K562 (cell line): ENCODE measurements around the gene OXSR1. TPM values are rescaled to one million over a fixed set of nuclear protein-coding genes. Genes with fewer than 3 reads are reported as not detected.

ENCODE experiments used
- ATAC-seq: fragments of 200-7000 bp; cut with Tn5 transposase; 3 replicates; pipeline ENCODE4 v1.9.1; 2020; ENCODE audit warnings: moderate library complexity
- BruUV-seq: library from RNA; stranded (reverse); fragments of 400-500 nt; replicated peaks from 2 replicates; lab custom pipeline; 2021; lab: Mats Ljungman, UMichigan
- CTCF ChIA-PET: fragments of 300-600 bp; formaldehyde crosslinking; extraction: SDS; loops from one replicate; lab custom pipeline; 2021; ENCODE audit warnings: low intra/inter-chr PET ratio; lab: Yijun Ruan, JAX
- POLR2A ChIA-PET: fragments of 300-600, 350-650 bp; sonication (Branson Sonifier 250); formaldehyde crosslinking; extraction: SDS; loops from one replicate; lab custom pipeline; 2021; ENCODE audit warnings: antibody characterized with exemption, inconsistent platforms; lab: Yijun Ruan, JAX
- DNase-seq, 4 experiments: peaks; one replicate each; pipeline versions ENCODE4 v3.0.0 to v3.0.0-alpha.2; 2011 to 2018; ENCODE audit warnings: low spot score in 3 of 4, mixed read lengths in 3 of 4; ENCODE audit errors: extremely low read depth in 1 of 4
- FAIRE-seq: peaks from 2 replicates; lab custom pipeline; 2011; peaks lifted over from hg19 to GRCh38; lab: Jason Lieb, UNC
- H2AFZ ChIP-seq: 2 replicates; pipeline ENCODE4 v1.6.0; 2011; ENCODE audit warnings: low read depth, low read length, control low read depth, inconsistent platforms
- H3K27ac ChIP-seq: fragments of 200-600 bp; 3 replicates; pipeline ENCODE4 v1.8.0; 2011; ENCODE audit warnings: low read depth, mild to moderate bottlenecking, control low read depth, inconsistent platforms, low read length, moderate library complexity, mixed read lengths; ENCODE audit errors: extremely low read depth
- H3K27me3 ChIP-seq, 2 experiments: fragments of 300-600 bp in 1 of 2; 2 replicates in 1 of 2; 3 replicates in 1 of 2; pipeline versions ENCODE4 v1.6.0 to v1.8.0; 2011; ENCODE audit warnings: inconsistent platforms in 2 of 2, low read length in 2 of 2, mild to moderate bottlenecking in 1 of 2, mixed read lengths in 1 of 2, moderate library complexity in 1 of 2; ENCODE audit not compliant: control insufficient read depth in 2 of 2, insufficient read depth in 2 of 2
- H3K36me3 ChIP-seq: fragments of 300-600 bp; 3 replicates; pipeline ENCODE4 v1.8.0; 2011; ENCODE audit warnings: mild to moderate bottlenecking, low read length, inconsistent platforms; ENCODE audit not compliant: control insufficient read depth, insufficient read depth
- H3K4me1 ChIP-seq, 2 experiments: fragments of 200-600 bp in 1 of 2; replicated peaks in 1 of 2; 2 replicates in 1 of 2; 3 replicates in 1 of 2; pipeline versions ENCODE4 v1.5.1 to v1.8.0; 2011; ENCODE audit warnings: inconsistent platforms in 2 of 2, low read length in 2 of 2, mild to moderate bottlenecking in 1 of 2, mixed read lengths in 1 of 2, moderate library complexity in 1 of 2; ENCODE audit not compliant: control insufficient read depth in 2 of 2, insufficient read depth in 2 of 2
- H3K4me2 ChIP-seq: 2 replicates; pipeline ENCODE4 v1.6.1; 2011; ENCODE audit warnings: low read length, control low read depth, inconsistent platforms, mixed read lengths; ENCODE audit not compliant: insufficient read depth
- H3K4me3 ChIP-seq: fragments of 200-600 bp; sonication (generic), shearing (Covaris generic); 2 replicates; pipeline ENCODE4 v1.5.1; 2016; ENCODE audit warnings: control low read depth, inconsistent platforms
- H3K79me2 ChIP-seq: fragments of 200-600 bp; 3 replicates; pipeline ENCODE4 v1.8.0; 2011; ENCODE audit warnings: low read length, inconsistent platforms; ENCODE audit not compliant: control insufficient read depth, insufficient read depth
- H3K9ac ChIP-seq, 2 experiments: 2 replicates each; pipeline versions ENCODE4 v1.6.0 to v1.6.1; 2011; ENCODE audit warnings: low read depth in 2 of 2, low read length in 2 of 2, control low read depth in 1 of 2, inconsistent platforms in 1 of 2, mild to moderate bottlenecking in 1 of 2, mixed read lengths in 1 of 2; ENCODE audit not compliant: insufficient read depth in 1 of 2
- H3K9me1 ChIP-seq: one replicate; pipeline ENCODE4 v1.6.0; 2011; ENCODE audit warnings: inconsistent platforms, mild to moderate bottlenecking, low read length, moderate library complexity; ENCODE audit not compliant: control insufficient read depth, insufficient read depth
- H3K9me3 ChIP-seq: replicated peaks from 2 replicates; pipeline ENCODE4 v1.5.1; 2011; ENCODE audit warnings: low read depth, low read length, inconsistent platforms; ENCODE audit not compliant: control insufficient read depth, insufficient read depth
- H4K20me1 ChIP-seq: replicated peaks from 2 replicates; pipeline ENCODE4 v1.6.1; 2011; ENCODE audit warnings: low read length, inconsistent platforms, mixed read lengths; ENCODE audit not compliant: control insufficient read depth, insufficient read depth
- GATA2 ChIP-seq: sonication (generic); formaldehyde crosslinking; IDR thresholded peaks from 2 replicates; pipeline ENCODE4 v1.4.0; 2020; ENCODE audit warnings: mild to moderate bottlenecking, missing genetic modification reagents
- GTF2E2 ChIP-seq: fragments of 200-800 bp; sonication (Bioruptor generic); IDR thresholded peaks from 2 replicates; pipeline ENCODE4 v1.6.1; 2016; ENCODE audit warnings: missing genetic modification characterization, missing compliant biosample characterization
- HMG20A ChIP-seq: fragments of 450-650 bp; formaldehyde crosslinking; conservative IDR thresholded peaks from 2 replicates; pipeline ENCODE4 v1.4.0; 2020; ENCODE audit warnings: mild to moderate bottlenecking, mixed read lengths
- HNRNPLL ChIP-seq: fragments of 200-400 bp; formaldehyde crosslinking; IDR thresholded peaks from 2 replicates; pipeline ENCODE4 v1.6.1; 2017; ENCODE audit warnings: low read length, low read depth, mild to moderate bottlenecking; ENCODE audit not compliant: poor library complexity, severe bottlenecking
- KHSRP ChIP-seq: fragments of 450-650 bp; IDR thresholded peaks from 2 replicates; pipeline ENCODE4 v1.6.1; 2017
- MTA1 ChIP-seq: fragments of 450-650 bp; IDR thresholded peaks from 2 replicates; pipeline ENCODE4 v1.6.1; 2017; ENCODE audit warnings: borderline replicate concordance
- SAFB2 ChIP-seq: fragments of 200-400 bp; formaldehyde crosslinking; IDR thresholded peaks from 2 replicates; pipeline ENCODE4 v1.6.1; 2018; ENCODE audit warnings: borderline replicate concordance, low read length, low read depth, moderate library complexity; ENCODE audit not compliant: severe bottlenecking
- ZNF140 ChIP-seq: fragments of 250-450 bp; sonication (Bioruptor Pico); IDR thresholded peaks from 2 replicates; pipeline ENCODE4 v1.8.0; 2021; ENCODE audit warnings: moderate library complexity, mild to moderate bottlenecking, inconsistent platforms
- ZNF146 ChIP-seq: IDR thresholded peaks from one replicate; pipeline ENCODE4 v1.6.1; 2018; ENCODE audit warnings: missing compliant biosample characterization; ENCODE audit not compliant: unreplicated experiment
- ZNF407 ChIP-seq: fragments of 450-650 bp; IDR thresholded peaks from 2 replicates; pipeline ENCODE4 v1.6.1; 2016; ENCODE audit warnings: low read depth
- ZNF589 ChIP-seq: fragments of 200-800 bp; sonication (Bioruptor generic); IDR thresholded peaks from 2 replicates; pipeline ENCODE4 v1.6.1; 2016; ENCODE audit warnings: low read depth, missing genetic modification characterization, missing compliant biosample characterization
- WGBS: fragments of 100-300 bp; shearing (Covaris generic); methylation state at CpG from one replicate; pipeline ENCODE4 v1.1.6; 2016; ENCODE audit warnings: low coverage, mixed read lengths; ENCODE audit not compliant: insufficient coverage; ENCODE audit errors: missing lambda C conversion rate; 5-methylcytosine and 5-hydroxymethylcytosine counted together
- in situ Hi-C: fragments of 300-500 bp; cut with MboI; formaldehyde crosslinking; loops from 4 replicates; pipeline ENCODE4 v1.15.0; 2018; ENCODE audit warnings: inconsistent platforms, mixed read lengths
- intact Hi-C: fragments of 100-400 bp; cut with micrococcal nuclease; formaldehyde crosslinking; loops from 2 replicates; pipeline ENCODE4 v1.14.2; 2022
- polyA plus RNA-seq, 8 experiments: library from polyadenylated mRNA; depleted of rRNA in 4 of 8; stranded (reverse) in 5 of 8; unstranded in 3 of 8; fragments of >200 nt; fragmentation: Nextera tagmentation in 2 of 8; fragmentation: Illumina TruSeq in 1 of 8; extraction: Ambion mirVana in 2 of 8; extraction: Trizol in 1 of 8; gene quantifications; 2 replicates each; pipeline versions ENCODE4 v1.2.1 to v1.2.3, GENCODE V29; 2011 to 2014; ENCODE audit warnings: inconsistent platforms in 1 of 8, missing spikeins in 1 of 8
- total RNA-seq, 7 experiments: library from RNA; depleted of rRNA in 6 of 7; stranded (reverse); fragments of >200 nt in 6 of 7; fragmentation: Illumina TruSeq in 2 of 7; extraction: Trizol in 2 of 7; gene quantifications; 2 replicates each; pipeline versions ENCODE4 v1.2.1 to v1.2.3, GENCODE V29; 2011 to 2021; ENCODE audit warnings: low replicate concordance in 1 of 7

The OXSR1 gene
- total and polyA plus RNA-seq, 9 of the 15 experiments (the other 6 are each of a cell fraction or from before 2014, with no cell fraction given): 15.7 to 87.6 (median 48.7) TPM

DNA sequence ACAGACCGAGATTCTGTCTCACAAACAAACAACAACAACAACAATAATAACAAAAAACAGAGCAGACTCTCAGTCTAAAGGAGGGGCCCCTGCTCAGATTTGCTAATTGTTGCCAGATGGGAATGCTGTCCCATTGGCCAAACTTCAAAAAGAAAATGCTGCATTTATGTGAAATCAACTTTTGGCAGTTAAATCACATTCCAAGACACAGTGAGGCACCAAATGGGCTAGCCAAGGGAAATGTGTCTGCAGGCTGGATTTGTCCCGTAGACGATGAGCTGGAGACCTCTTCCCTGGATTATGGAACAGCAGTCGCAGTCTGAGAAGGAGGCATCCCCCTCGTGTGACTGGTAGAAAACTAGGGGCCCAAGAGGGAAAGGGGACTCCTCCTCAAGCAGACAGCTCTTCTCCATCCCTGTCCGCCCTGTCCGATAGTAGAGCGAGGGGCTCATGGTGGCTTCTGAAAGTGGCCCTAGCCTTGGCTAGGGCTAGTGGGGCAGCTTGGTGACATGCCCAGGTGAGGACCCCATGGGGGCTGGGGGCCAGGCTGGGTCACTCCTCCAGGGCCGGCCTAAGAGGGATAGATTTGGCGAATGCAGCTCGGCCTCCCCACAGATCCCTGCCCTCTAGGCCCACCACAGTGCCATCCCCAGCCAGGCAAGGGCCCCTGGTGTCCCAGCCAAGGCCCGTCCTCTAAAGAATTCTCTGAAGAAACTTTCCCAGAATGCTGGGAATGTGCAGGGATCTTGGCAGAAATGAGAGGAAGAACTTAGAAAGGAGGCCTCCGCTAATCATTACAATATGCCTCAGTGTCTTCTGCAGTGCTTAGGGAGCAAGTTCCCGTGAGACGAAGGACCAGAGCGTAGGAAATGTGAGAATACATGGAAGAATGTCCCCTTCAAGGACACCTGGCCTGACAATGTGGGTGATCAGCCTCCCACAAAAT lies 118.7 kb downstream of the OXSR1 start:
- Histone ChIP-seq H3K9ac (no peak overlapping the region), H3K4me2 (no peak overlapping the region), H3K36me3 (no peaks in the 10 kb centered on the region), H3K9me1 (no peaks in the 10 kb centered on the region), H3K79me2 (no peaks in the 10 kb centered on the region), H3K27ac (no peak overlapping the region), H2AFZ (no peak overlapping the region), H4K20me1 (no peaks in the 10 kb centered on the region), H3K27me3 (peaks cover 4 to 5% of the 10 kb centered on the region in 2 experiments; a peak in 2 of 5 replicates), H3K4me1 (peaks cover 0 to 4% of the 10 kb centered on the region in 2 experiments; a peak in 2 of 5 replicates), H3K4me3 (no peak overlapping the region), H3K9me3 (no peaks in the 10 kb centered on the region)
- ChIA-PET POLR2A (interaction anchor here (0.6 to 1.4 kb wide), 5 partner anchors 9 to 167 kb away, joined by 3 read pairs; no protein-coding TSS in a partner anchor), CTCF (no interaction called here)
- in situ Hi-C loops: no loop called here
- no TSS peak for BruUV-seq
- FAIRE-seq (no peak), DNase-seq (no peak), ATAC-seq (no peak)
- 24% methylated on average over 16 of the region's 16 CpGs for WGBS
- intact Hi-C loops: no loop called here
- TF ChIP-seq SAFB2 (no peak), ZNF589 (CRISPR knock-in tag) (no peak), ZNF140 (no peak), KHSRP (no peak), GATA2 (CRISPR knock-in tag) (no peak), ZNF146 (CRISPR knock-in tag) (no peak), MTA1 (no peak), ZNF407 (no peak), HMG20A (CRISPR knock-in tag) (no peak), GTF2E2 (tag) (no peak), HNRNPLL (no peak)
